HCEC 1CT (cell line): ENCODE results near the gene PMM1.
A peak's percentile ranks its signal among the peaks of the same experiment; 100 is the strongest.
"Not testable (repeated sequence)": the region's sequence is repeated elsewhere in the genome, so short reads cannot be mapped to it uniquely, and the experiment has no call there.

Source experiments
- DNase-seq: peaks from one replicate; pipeline ENCODE4 v3.0.0-alpha.2; 2017

Gene PMM1

GRCh38 chr22:41562461-41562860, 27.2 kb downstream of the PMM1 start:
- no peak for DNase-seq

GRCh38 chr22:41561788-41562187, 27.9 kb downstream of the PMM1 start:
- no peak for DNase-seq

GRCh38 chr22:41561335-41561734, 28.3 kb downstream of the PMM1 start:
- DNase-seq: no peak

- no peak for DNase-seq
These were observed 29.6 kb downstream of the PMM1 start for GRCh38 chr22:41560095-41560471.

- DNase-seq: not testable (repeated sequence)
These were observed 31.4 kb downstream of the PMM1 start for GRCh38 chr22:41558241-41558630.

GRCh38 chr22:41557401-41558240, 32.0 kb downstream of the PMM1 start:
- DNase-seq: peak; percentile 85

- DNase-seq: no peak
These were observed 33.1 kb downstream of the PMM1 start for GRCh38 chr22:41556561-41556960.

GRCh38 chr22:41555325-41555982, 34.2 kb downstream of the PMM1 start:
- DNase-seq: no peak

- no peak for DNase-seq
These were observed 37.6 kb downstream of the PMM1 start for GRCh38 chr22:41551877-41552582.

GRCh38 chr22:41550952-41551491, 38.6 kb downstream of the PMM1 start:
- no peak for DNase-seq

- no peak for DNase-seq
These were observed 40.8 kb downstream of the PMM1 start for GRCh38 chr22:41548830-41549211.

GRCh38 chr22:41544671-41545476, 44.8 kb downstream of the PMM1 start:
- DNase-seq: no peak

- DNase-seq: peak; percentile 96
These were observed 45.6 kb downstream of the PMM1 start, which contains the start of gene POLR3H for GRCh38 chr22:41543854-41544670. POLR3H (minus strand) TSS chr22:41544470; CDS start chr22:41544101, 369 bp downstream.

GRCh38 chr22:41542224-41542623, 47.4 kb downstream of the PMM1 start:
- DNase-seq: no peak

- DNase-seq: no peak
These were observed 48.2 kb downstream of the PMM1 start for GRCh38 chr22:41541484-41541883.

- DNase-seq: no peak
These were observed 49.3 kb downstream of the PMM1 start for GRCh38 chr22:41540365-41540764.

GRCh38 chr22:41540006-41540315, 49.7 kb downstream of the PMM1 start:
- no peak for DNase-seq

- no peak for DNase-seq
These were observed 50.3 kb downstream of the PMM1 start for GRCh38 chr22:41539146-41540005.

GRCh38 chr22:41538583-41538982, 51.1 kb downstream of the PMM1 start:
- DNase-seq: no peak

- no peak for DNase-seq
These were observed 52.4 kb downstream of the PMM1 start for GRCh38 chr22:41537203-41537602.

- peak; percentile 16 for DNase-seq
These were observed 54.4 kb downstream of the PMM1 start for GRCh38 chr22:41535244-41535643.
